ENCODE measurements around the gene COPG2.

DNA sequence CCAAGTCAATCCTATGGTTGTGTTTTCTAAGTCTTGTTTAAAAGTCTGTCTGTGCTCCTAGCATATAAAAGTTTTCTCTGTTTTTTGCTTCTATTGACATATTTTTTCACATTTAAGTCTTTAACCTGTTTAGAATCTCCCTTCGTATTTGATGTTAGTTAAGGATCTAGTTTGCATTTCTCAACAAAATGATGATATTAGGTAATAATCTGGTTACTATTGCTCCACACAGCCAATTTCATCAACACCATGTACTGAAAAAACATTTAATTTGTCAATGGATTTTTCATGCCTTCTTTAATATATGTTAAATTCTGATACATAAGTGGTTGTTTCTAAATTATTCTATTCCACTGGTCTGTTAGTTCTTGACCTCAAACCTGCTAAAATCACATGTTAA, 35.3 kb upstream of the COPG2 start:
- TF ChIP-seq EZH2 (IDR thresholded peaks at IDR 0.05; ENCODE audit: low read depth): no peak
- TF ChIP-seq, protein P1, sequence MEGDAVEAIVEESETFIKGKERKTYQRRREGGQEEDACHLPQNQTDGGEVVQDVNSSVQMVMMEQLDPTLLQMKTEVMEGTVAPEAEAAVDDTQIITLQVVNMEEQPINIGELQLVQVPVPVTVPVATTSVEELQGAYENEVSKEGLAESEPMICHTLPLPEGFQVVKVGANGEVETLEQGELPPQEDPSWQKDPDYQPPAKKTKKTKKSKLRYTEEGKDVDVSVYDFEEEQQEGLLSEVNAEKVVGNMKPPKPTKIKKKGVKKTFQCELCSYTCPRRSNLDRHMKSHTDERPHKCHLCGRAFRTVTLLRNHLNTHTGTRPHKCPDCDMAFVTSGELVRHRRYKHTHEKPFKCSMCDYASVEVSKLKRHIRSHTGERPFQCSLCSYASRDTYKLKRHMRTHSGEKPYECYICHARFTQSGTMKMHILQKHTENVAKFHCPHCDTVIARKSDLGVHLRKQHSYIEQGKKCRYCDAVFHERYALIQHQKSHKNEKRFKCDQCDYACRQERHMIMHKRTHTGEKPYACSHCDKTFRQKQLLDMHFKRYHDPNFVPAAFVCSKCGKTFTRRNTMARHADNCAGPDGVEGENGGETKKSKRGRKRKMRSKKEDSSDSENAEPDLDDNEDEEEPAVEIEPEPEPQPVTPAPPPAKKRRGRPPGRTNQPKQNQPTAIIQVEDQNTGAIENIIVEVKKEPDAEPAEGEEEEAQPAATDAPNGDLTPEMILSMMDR (conservative IDR thresholded peaks at IDR 0.05): no peak

All from PC-9 (cell line).